NCI-H1694 (cell line): ENCODE measurements around the gene CLTA.

ENCODE experiments used
- DNase-seq: peaks from one replicate; lab custom pipeline; 2025; lab: John Stamatoyannopoulos, UW

CLTA gene, protein sequence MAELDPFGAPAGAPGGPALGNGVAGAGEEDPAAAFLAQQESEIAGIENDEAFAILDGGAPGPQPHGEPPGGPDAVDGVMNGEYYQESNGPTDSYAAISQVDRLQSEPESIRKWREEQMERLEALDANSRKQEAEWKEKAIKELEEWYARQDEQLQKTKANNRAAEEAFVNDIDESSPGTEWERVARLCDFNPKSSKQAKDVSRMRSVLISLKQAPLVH

DNA sequence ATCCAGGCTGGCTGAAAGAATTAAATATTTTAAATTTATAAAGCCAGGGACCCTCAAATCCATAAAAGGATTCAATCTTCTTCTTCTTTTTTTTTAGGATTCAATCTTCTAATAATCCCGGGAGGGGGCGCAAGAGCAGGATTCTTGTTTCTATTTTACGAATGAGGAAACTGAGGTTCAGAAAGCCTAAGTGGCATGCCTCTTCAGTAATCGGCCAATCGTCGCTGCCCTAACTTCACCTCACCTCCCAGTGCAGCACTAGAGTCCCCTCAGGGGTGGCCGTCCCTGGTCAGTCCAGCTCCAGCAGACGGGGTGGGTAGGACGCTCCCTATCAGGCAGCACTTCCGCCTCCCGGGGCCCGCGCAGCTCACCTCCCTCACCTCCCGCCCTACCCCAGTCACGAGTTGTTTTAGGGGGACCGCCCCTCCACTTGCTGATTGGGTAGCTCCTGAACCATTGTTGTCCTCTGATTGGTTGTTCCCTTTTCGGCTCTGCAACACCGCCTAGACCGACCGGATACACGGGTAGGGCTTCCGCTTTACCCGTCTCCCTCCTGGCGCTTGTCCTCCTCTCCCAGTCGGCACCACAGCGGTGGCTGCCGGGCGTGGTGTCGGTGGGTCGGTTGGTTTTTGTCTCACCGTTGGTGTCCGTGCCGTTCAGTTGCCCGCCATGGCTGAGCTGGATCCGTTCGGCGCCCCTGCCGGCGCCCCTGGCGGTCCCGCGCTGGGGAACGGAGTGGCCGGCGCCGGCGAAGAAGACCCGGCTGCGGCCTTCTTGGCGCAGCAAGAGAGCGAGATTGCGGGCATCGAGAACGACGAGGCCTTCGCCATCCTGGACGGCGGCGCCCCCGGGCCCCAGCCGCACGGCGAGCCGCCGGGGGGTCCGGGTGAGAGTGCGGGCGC, at the start of gene CLTA:
CLTA (plus strand) TSS at position 534 of the 902 bp plus-strand sequence; CDS start at position 670, 136 bp downstream.
- DNase-seq = peak; percentile 98

DNA sequence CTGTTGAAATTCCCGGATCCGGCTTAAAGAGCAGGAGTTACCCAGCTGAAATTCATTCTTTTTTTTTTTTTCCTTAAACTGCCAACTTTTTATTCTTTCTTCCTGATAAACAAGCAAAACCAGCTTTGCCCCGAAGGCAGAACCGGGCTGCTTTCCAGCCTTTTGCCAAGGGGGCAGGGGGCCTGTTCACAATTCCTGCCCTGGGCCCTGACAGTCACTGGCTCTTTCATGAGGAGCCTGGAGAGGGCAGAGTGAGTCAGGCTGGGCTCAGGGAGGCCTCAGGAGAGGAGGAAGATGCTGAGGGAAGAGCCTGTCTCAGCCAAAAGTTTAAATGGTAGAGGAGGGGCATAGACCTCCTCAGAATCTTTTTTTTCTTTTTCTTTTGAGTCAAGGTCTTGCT, 49.4 kb upstream of the CLTA start:
- DNase-seq = no peak

DNA sequence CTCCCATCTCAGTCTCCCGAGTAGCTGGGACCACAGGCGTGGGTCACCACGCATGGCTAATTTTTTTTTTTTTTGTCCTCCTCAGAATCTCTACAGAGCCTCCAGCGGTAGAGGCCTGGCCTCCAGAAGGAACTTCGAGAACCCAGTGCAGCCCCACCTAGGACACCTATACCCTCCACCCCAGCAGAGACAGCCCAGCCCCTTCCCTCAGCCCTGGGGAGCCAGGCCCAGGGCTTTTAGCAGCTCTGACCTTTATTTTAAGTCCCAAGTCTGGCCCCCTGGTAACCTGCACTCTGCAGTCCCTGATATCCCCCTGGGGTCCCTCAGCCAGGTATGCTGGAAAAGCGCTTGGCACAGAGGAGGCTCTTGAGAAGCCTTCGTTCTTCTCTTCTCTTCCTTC, 49.0 kb upstream of the CLTA start:
- DNase-seq = no peak

DNA sequence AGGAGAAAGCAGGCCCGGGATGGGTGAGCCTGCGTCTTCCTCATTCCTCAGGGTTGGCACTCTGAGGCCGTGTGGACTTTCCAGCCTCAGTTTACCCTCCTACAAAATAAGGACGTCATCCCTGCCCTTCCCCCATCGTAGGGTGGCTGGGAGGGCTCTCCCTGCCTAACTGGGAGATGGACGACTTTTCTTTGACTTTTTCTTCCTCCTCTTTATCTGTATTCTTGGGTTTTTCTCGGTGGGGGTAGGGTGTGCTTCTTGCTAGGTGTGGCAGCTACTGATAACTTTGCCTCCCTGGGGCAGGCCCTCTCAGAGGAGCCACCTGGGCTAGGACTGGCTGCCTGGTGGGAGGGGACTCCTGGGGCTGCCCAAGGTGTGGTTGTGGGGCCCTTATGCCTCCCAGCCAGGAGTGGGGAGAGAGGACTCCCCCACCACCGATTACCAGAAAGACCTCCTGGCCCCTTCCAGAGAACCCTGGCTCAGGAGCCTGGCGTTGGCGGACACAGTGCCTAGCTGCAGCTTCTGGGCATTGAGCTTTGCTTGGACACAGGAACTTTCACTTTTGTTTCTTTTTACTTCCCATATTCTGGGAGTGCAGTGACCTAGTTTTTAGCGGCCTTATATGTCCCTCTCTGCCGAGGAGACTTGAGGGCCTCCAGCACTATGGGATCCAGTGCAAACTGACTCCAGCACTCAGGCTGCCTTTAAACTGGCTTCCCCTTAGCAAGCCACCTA, 48.0 kb upstream of the CLTA start:
- no peak for DNase-seq

DNA sequence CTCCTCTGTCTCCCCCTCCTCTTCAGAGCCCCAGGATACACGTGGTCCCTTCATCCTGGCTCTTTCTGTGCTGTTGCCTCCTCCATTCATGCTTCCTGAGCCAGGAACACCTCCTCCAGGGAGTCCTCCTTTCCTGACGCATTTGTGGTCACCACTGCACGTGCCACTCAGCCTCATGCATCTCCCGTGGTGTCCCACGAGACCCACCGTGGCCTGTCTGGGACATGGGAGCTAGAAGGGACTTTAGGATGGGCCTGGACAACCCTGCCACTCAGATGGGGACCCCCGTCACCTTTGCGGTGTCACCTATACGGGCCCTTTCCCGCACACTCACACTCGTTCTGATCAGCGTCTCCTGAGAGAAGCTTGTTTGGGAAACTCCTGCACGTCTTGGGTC, 47.5 kb upstream of the CLTA start:
- DNase-seq = no peak

DNA sequence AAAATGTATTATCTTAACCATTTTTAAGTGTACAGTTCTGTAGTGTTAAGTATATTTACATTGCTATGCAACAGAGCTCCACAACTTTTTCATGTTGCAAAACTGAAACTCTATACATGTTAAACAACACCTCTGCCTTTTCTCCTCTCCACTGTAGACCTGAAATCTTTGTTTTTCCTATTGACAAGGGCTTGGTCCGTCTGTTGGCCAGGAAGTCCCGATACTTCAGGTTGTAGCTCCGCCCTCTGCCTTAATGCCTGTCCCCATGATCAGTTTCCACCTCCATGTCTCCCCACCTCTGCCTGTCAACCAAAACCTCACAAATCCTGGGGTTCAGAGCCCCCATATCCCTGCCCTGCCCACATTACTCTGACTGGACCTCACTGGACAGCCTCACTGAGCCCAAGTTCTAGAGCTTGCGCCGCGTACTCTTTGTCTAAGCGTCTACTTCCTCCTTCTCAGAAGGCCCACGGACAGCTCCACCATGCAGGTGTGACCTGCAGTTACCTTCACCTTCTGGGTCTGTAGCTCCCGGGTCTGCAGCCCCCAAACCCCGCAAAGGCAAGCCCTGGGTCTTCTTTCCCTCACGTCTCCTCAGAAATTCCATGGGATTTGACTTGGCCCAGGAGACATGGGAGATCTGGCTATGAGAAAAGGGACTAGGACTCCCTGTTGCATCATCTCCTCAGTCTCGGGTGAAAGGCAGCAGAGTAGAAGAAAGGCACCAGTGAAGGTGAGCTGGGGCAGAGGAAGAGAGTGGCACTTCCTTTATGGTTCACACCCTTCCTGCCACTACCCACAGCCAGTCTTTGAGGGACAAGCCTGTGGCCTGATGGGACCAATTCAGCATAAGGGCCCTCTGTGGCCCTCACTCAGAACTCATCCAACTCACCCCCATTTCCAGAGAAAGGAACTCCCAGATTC, 46.1 kb upstream of the CLTA start:
- no peak for DNase-seq

DNA sequence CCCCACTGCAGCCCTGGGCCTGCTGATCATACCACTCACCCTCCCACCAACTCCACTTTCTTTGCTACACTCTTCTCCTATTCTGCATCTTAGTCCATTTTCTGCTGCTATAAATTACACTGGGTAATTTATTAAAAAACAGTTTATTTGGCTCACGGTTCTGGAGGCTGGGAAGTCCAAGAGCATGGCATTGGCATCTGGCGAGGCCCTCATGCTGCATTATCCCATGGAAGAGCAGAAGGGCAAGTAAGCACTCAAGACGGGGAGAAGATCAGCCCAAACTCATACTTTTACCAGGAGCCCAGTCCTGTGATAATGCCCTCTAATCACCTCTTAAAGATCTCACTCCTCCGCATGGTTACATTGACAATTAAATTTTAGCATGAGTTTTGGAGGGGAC, 44.8 kb upstream of the CLTA start:
- DNase-seq = no peak

DNA sequence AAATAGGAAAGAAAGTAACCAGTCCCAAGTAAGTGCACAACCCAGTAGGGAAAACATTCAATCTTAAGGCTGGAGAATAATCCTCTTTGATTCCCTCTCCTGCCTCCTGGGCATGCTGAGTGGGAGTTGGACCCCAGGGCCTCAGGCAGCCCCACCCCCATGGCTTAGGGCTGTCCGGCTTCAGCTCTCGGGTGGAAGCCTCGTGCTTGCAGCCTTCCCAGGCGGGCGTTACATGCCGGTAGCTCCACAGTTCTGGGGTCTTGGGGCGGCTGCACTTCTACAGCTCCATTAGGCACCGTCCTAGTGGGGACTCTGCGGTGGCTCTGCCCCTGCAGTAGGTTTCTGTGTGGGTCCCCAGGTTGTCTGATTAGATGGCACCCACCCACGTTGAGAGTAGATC, 44.1 kb upstream of the CLTA start:
- no peak for DNase-seq

DNA sequence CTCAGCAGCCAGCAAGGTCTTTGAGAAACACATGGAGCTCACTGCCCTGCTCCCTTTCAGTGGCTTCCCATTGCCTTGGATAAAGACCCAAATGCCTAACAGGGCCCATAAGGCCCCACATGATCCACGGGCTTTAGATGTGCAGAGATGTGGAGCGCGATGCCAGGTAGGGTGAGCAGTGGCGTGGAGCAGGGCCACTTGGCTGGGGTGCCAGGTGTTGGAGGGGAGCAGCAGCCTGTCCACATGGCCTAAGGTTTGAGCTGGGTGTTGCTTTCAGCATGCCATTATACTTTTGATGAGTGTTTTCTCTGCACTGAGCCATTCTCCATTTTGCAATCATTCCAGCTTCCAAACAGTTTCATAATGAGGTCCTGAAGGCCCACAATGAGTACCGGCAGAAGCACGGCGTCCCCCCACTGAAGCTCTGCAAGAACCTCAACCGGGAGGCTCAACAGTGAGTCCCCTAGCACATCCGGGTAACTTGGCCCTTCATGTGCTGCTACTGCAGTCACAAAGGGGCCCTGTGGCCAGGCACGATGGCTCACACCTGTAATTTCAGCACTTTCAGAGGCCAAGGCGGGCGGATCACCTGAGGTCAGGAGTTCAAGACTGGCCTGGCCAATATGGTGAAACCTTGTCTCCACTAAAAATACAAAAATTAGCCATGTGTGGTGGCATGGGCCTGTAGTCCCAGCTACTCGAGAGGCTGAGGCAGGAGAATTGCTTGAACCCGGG, 43.1 kb upstream of the CLTA start:
- DNase-seq = no peak

DNA sequence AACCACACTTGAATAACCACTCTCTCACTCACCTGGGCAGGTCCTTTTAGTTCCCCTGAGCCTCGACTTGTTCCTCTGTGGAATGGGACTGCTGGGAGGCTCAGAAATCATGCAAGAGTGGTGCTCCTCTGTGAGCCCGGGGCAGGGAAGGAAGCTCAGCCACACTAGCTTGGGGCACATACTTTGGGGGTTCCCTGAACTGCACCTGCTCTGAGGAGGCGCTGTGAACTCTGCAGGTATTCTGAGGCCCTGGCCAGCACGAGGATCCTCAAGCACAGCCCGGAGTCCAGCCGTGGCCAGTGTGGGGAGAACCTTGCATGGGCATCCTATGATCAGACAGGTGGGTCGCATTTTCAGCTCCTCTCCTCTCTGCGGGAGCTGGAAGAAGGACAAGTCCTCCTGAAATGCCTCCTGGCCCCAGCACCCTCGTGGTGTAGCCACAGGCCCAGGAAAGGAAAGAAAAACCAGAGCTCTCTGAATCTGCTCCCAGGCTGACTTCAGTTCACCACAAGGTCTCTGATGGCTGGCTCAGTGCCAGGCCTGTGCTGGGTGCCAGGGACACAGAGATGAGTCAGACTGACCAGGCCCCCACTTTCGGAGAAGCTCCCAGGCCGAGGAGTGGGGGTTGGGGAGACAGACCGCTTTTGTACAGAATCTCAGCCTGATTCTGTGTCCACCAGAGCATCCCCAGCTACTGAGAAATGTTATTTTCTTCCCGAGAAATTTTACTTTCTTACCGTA, 42.2 kb upstream of the CLTA start:
- DNase-seq = no peak

DNA sequence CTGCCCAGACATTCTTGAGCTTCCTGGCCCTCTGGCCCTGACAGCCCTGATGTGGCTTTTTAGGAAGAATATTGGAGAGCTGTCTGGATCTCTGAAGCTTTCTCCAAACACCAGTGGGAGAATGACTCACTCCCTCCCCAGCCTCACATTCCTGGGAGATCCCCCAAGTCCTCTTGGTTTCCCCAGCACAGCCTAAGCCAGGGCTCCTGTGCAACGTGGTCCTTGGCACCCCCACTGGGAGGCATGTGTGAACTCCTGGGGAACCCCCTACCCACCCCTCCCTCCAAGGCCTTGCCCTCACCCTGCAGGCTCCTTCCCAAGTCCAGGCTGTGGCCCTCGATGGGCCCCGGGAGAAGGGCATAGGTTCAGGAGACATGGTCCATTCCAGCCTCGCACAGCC, 41.5 kb upstream of the CLTA start:
- no peak for DNase-seq

DNA sequence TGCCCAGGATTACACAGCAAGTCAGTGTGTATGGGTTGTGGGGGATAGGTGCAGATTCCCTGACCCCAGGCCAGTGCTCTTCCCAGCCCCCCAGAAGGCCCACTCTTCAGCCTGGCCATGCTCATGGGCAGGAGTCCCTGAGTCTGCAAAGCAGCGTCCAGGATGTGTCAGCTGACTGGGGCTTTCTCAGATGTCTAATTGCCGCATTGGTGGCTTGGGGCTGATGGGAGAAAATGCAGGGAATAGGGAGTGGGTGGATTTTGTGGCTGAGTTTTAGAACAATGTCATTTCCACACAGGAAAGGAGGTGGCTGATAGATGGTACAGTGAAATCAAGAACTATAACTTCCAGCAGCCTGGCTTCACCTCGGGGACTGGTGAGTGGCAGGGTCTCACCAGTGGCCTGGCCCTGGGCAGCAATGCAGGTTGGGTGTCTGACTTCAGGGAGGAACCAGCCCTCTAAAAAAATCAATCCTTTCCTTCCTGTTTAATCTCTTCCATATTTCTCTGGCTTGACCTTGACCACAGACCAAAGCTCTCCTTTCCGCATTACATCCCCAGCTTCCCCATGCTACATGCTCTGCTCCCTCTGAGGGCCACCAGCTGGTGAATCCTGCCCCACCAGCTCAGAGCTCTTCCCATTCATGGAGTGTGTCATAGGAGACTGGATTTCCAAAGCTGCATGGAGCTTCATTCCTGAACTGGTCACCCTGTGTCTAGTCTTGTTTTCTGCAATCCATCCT, 40.0 kb upstream of the CLTA start:
- DNase-seq = no peak

DNA sequence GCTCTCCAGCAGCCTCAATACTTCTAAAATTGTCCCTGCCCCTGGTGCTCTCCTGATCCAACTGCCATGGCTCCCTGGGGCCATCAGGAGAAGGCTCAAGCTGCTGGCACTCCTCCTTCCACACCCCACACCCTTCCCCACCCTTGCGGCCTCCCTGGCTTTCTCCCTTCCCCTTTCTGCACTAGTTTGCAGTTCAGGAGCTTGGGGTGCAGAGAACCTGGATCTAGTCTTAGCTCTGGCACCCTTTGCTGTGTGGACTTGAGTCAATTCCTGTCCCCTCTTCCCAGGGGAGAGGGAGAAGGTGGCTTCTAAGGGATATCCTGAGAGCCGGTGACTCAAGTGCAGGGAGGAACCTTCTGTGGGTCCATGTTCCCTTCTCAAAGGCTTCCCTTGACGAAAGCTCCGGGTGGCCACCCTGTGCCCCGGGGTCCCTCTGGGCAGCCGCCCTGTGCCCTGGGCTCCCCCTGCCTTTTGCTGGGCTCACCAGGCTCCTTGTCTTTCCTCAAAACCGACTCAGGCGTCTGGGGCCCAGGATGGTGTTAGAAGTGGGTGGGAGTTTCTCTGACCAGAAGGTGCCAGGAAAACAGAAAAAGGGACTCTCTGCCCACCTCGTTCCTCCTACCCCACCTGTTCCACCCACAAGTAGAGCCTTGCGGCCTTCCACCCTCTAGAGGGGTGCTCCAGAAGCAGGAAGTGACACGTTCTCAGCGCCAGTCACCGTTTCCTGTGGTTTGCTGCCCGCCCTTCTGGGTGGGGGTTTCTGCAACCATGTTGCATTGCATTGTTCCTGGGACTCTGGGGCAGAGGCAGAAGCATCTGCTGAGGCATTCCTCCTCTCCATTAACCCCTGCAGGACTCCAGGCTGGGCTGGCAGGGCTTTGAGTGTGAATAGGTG, 39.2 kb upstream of the CLTA start:
- no peak for DNase-seq

DNA sequence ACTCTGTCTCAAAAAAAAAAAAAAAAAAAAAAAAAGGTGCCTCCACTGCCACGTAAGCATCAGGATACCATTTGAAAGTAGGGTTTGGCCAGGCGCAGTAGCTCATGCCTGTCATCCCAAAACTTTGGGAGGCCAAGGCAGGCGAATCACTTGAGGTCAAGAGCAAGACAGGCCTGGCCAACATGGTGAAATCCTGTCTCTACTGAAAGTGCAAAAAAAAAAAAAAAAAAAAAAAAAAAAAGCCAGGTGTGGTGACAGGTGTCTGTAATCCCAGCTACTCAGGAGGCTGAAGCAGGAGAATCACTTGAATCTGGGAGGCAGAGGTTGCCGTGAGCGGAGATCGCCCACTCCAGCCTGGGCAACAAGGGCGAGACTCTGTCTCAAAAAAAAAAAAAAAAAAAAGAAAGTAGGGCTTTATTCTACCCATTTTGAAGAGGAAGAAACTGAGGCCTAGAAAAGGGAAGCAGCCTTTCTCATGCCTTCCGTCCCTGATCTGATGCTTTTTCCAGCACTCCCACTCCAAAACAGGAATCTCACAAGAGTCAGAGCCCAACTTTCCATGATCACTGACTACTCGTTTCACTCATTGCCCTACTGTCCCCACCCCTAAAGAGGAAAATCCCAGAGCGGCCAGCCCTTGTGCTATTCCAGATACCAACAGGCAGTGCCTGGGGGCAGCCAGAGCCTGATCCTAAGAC, 37.8 kb upstream of the CLTA start:
- DNase-seq = no peak

DNA sequence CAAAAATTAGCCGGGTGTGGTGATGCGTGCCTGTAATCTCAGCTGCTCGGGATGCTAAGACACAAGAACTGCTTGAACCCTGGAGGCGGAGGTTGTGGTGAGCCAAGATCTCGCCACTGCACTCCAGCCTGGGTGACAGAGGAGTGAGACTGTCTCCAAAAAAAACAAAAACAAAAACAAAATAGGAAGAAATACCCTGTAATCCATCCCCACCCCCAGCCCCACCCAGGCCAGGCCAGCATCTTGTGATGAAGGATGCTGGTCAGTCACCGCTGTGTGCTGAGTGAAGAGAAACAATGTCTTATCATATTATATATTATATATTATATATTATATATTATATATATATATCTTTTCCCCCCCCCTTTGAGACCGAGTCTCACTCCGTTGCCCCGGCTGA, 37.0 kb upstream of the CLTA start:
- DNase-seq = no peak

DNA sequence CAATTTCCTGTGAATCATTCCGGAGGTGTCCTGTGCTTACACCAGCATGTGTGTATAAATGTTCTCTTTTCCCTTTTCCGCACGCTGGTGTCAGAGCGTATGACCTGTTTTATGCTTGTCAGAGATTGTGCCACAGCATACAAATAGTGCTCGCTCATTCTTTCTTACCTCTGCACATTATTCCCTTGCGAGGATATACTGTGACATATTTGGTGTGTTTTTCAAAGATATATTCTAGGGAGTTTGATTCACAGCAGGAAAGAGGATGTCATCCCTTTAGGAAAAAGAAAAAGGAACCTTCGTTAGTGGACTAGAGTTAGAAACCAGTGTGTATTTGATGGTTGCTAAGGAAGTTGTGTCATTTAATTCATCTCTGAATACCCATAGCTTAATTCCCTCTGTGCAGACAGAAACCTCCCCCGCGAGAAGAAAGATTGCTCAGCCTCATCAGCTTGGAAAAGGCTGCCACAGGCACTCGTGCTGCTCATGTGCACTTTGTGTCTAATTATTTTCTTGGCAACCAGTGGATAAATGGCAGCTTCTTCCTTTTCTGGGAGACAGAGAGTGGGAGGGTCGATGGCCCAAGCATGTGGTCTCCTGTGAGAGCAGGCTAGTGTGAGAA, 36.3 kb upstream of the CLTA start:
- DNase-seq = no peak

DNA sequence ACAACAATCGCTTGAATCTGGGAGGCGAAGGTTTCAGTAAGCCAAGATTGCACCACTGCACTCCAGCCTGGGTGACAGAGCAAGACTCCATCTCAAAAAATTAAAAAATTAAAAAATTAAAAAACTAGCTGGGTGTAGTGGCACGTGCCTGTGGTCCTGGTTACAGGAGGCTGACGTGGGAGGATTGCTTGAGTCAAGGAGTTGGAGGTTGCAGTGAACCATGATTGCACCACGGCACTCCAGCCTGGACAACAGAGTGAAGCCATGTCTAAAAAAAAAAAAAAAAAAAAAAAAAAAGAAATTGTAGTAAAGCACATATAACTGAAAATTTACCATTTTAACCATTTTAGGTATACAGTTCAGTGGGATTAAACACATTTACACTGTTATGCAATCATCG, 34.6 kb upstream of the CLTA start:
- DNase-seq = no peak

DNA sequence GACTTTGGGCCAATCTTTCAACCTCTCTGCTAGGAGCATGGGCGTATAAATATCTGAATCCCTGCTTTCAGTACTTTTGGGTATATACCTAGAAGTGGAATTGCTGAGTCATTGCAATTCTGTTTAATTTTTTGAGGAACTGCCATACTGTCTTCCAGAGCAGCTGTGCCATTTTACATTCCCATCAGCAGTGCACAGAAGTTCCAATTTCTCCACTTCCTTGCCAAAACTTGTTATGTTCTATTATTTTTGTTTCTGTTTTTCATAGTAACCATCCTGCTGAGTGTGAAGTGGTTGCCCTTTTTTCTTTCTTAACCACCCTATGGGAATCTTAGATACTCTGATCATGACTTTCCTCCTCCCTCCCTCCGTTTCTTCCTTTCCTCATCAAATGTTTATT, 32.6 kb upstream of the CLTA start:
- no peak for DNase-seq
